Esophagus muscularis mucosa (tissue), 3 donors: Measurements from ENCODE around the gene N4BP3.
"Not testable (repeated sequence)": the region's sequence is repeated elsewhere in the genome, so short reads cannot be mapped to it uniquely, and the experiment has no call there.

Experiments used
- CTCF ChIP-seq, 3 experiments: fragments of 200-600 bp in 2 of 3; fragments of 450-650 bp in 1 of 3; sonication (generic) in 2 of 3; IDR thresholded peaks; one replicate each; pipeline ENCODE4 v1.5.1; 2017 to 2019; ENCODE audit warnings: antibody characterized with exemption in 3 of 3, mild to moderate bottlenecking in 2 of 3, moderate library complexity in 1 of 3
- POLR2A ChIP-seq: fragments of 450-650 bp; IDR thresholded peaks from one replicate; pipeline ENCODE4 v1.6.1; 2017; ENCODE audit warnings: antibody characterized with exemption, moderate library complexity, mild to moderate bottlenecking, low read depth
- POLR2AphosphoS5 ChIP-seq, 2 donors: sonication (generic); formaldehyde crosslinking; IDR thresholded peaks; one replicate each; pipeline ENCODE4 v1.6.1; 2017; ENCODE audit warnings: antibody characterized with exemption in 2 of 2

GRCh38 chr5:178087199-178087598 is 26.1 kb upstream of the N4BP3 start:
- not testable (repeated sequence) for TF ChIP-seq POLR2A; CTCF (IDR thresholded peaks at IDR 0.05); POLR2AphosphoS5 (IDR thresholded peaks at IDR 0.05)
